CD4-positive, alpha-beta T cell treated with Interleukin-15 for 1 hour (primary cell): ENCODE results near the gene ZNF69.
A peak's percentile ranks its signal among the peaks of the same experiment; 100 is the strongest.
"Not testable (repeated sequence)": the region's sequence is repeated elsewhere in the genome, so short reads cannot be mapped to it uniquely, and the experiment has no call there.

ENCODE experiments used
- DNase-seq: peaks from one replicate; pipeline ENCODE4 v3.0.0-alpha.2; 2020

Gene ZNF69

GRCh38 chr19:11902228-11902627, 14.6 kb downstream of the ZNF69 start:
- DNase-seq = no peak

- no peak for DNase-seq
Observed at GRCh38 chr19:11905928-11906327, 18.3 kb downstream of the ZNF69 start.

GRCh38 chr19:11911937-11912336, 24.4 kb downstream of the ZNF69 start:
- DNase-seq = not testable (repeated sequence)

- not testable (repeated sequence) for DNase-seq
Observed at GRCh38 chr19:11914417-11915051, 27.0 kb downstream of the ZNF69 start.

GRCh38 chr19:11921852-11922495, 34.4 kb downstream of the ZNF69 start:
- DNase-seq = no peak

GRCh38 chr19:11924886-11925650, 37.5 kb downstream of the ZNF69 start, which contains the start of gene ZNF700:
TSS of gene ZNF700 (plus strand) at chr19:11925107. CDS start at chr19:11925211, 104 bp downstream.
- DNase-seq = peak; percentile 92

GRCh38 chr19:11925651-11926187, 38.1 kb downstream of the ZNF69 start:
- not testable (repeated sequence) for DNase-seq

- no peak for DNase-seq
Observed at GRCh38 chr19:11927227-11927626, 39.6 kb downstream of the ZNF69 start.

- no peak for DNase-seq
Observed at GRCh38 chr19:11931051-11931450, 43.5 kb downstream of the ZNF69 start.

- no peak for DNase-seq
Observed at GRCh38 chr19:11931513-11931912, 43.9 kb downstream of the ZNF69 start.

GRCh38 chr19:11935829-11936228, 48.2 kb downstream of the ZNF69 start:
- DNase-seq = not testable (repeated sequence)

- not testable (repeated sequence) for DNase-seq
Observed at GRCh38 chr19:11938383-11938782, 50.8 kb downstream of the ZNF69 start.

- DNase-seq = not testable (repeated sequence)
Observed at GRCh38 chr19:11941361-11941887, 53.8 kb downstream of the ZNF69 start.

GRCh38 chr19:11942008-11942842, 54.6 kb downstream of the ZNF69 start:
- no peak for DNase-seq

GRCh38 chr19:11942843-11943108, 55.2 kb downstream of the ZNF69 start:
- DNase-seq = no peak

GRCh38 chr19:11944656-11945055, 57.1 kb downstream of the ZNF69 start:
- no peak for DNase-seq

GRCh38 chr19:11948646-11949045, 61.1 kb downstream of the ZNF69 start:
- no peak for DNase-seq

- no peak for DNase-seq
Observed at GRCh38 chr19:11949201-11949600, 61.6 kb downstream of the ZNF69 start.

GRCh38 chr19:11949614-11950080, 62.1 kb downstream of the ZNF69 start:
- not testable (repeated sequence) for DNase-seq

- no peak for DNase-seq
Observed at GRCh38 chr19:11950312-11950711, 62.7 kb downstream of the ZNF69 start.
